GM23338 (cell line): ENCODE data around the gene LRIG1.

Experiments used
- JUNB ChIP-seq: IDR thresholded peaks from one replicate; pipeline ENCODE4 v1.6.1; 2016; ENCODE audit warnings: antibody characterized with exemption; ENCODE audit not compliant: unreplicated experiment
- NANOG ChIP-seq: IDR thresholded peaks from 2 replicates; pipeline ENCODE4 v1.6.1; 2016; ENCODE audit warnings: antibody characterized with exemption, borderline replicate concordance
- TF ChIP-seq, protein P1 (sequence below), 2 experiments: fragments of 200-600 bp in 1 of 2; sonication (generic) in 1 of 2; conservative IDR thresholded peaks; 2 replicates each; pipeline versions ENCODE4 v1.5.1 to v1.6.1; 2016 to 2017; ENCODE audit warnings: antibody characterized with exemption in 2 of 2, low read depth in 2 of 2, mild to moderate bottlenecking in 2 of 2, moderate library complexity in 1 of 2
- TF ChIP-seq, protein P2 (sequence below): fragments of 250-450 bp; sonication (Bioruptor Pico); IDR thresholded peaks from 2 replicates; pipeline ENCODE4 v1.5.0; 2020; ENCODE audit warnings: mild to moderate bottlenecking, moderate library complexity
- TF ChIP-seq, protein P3 (sequence below): IDR thresholded peaks from one replicate; pipeline ENCODE4 v1.6.1; 2018; ENCODE audit warnings: antibody characterized with exemption; ENCODE audit not compliant: unreplicated experiment
- TF ChIP-seq, protein P4 (sequence below): IDR thresholded peaks from 2 replicates; pipeline ENCODE4 v1.6.1; 2016; ENCODE audit warnings: antibody characterized with exemption

DNA sequence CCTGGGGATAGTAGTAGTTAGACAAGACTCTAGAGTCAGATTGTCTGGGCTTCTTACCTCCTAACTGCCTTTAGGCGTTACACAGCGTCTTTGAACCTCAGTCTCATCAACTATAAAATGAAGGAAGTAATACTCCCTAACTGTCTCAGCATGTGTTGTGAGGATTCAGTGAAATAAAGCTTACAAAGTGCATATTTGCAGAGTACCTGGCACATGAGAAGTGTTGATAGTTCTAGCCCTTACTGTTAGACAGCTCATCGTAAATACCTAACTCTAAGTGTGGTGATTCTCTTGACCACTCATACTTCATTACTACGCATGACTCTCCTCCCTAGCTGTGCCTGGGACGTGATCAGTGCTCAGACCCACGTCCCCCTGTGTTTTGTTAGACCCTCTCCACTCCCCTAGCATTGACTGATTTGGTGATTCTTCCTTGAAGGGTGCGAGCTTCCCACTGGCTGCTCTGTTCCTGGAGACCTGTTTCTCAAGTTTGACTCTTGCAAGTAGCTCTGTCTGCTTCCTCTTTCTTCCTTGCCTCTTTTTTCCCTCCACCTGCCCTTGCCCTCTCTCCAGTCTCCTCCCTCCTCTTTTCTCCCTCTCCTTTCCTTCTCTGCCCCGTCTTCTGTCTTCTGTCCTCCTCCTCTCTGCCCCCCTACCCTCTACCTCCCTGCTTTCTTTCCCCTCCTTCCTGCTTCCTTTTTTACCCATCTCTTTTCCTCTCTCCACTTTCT is 155.8 kb downstream of the LRIG1 start:
- TF ChIP-seq, protein P1, sequence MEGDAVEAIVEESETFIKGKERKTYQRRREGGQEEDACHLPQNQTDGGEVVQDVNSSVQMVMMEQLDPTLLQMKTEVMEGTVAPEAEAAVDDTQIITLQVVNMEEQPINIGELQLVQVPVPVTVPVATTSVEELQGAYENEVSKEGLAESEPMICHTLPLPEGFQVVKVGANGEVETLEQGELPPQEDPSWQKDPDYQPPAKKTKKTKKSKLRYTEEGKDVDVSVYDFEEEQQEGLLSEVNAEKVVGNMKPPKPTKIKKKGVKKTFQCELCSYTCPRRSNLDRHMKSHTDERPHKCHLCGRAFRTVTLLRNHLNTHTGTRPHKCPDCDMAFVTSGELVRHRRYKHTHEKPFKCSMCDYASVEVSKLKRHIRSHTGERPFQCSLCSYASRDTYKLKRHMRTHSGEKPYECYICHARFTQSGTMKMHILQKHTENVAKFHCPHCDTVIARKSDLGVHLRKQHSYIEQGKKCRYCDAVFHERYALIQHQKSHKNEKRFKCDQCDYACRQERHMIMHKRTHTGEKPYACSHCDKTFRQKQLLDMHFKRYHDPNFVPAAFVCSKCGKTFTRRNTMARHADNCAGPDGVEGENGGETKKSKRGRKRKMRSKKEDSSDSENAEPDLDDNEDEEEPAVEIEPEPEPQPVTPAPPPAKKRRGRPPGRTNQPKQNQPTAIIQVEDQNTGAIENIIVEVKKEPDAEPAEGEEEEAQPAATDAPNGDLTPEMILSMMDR (conservative IDR thresholded peaks at IDR 0.05; ENCODE audit: low read depth in 2 of 2): no peak
- TF ChIP-seq, protein P2, sequence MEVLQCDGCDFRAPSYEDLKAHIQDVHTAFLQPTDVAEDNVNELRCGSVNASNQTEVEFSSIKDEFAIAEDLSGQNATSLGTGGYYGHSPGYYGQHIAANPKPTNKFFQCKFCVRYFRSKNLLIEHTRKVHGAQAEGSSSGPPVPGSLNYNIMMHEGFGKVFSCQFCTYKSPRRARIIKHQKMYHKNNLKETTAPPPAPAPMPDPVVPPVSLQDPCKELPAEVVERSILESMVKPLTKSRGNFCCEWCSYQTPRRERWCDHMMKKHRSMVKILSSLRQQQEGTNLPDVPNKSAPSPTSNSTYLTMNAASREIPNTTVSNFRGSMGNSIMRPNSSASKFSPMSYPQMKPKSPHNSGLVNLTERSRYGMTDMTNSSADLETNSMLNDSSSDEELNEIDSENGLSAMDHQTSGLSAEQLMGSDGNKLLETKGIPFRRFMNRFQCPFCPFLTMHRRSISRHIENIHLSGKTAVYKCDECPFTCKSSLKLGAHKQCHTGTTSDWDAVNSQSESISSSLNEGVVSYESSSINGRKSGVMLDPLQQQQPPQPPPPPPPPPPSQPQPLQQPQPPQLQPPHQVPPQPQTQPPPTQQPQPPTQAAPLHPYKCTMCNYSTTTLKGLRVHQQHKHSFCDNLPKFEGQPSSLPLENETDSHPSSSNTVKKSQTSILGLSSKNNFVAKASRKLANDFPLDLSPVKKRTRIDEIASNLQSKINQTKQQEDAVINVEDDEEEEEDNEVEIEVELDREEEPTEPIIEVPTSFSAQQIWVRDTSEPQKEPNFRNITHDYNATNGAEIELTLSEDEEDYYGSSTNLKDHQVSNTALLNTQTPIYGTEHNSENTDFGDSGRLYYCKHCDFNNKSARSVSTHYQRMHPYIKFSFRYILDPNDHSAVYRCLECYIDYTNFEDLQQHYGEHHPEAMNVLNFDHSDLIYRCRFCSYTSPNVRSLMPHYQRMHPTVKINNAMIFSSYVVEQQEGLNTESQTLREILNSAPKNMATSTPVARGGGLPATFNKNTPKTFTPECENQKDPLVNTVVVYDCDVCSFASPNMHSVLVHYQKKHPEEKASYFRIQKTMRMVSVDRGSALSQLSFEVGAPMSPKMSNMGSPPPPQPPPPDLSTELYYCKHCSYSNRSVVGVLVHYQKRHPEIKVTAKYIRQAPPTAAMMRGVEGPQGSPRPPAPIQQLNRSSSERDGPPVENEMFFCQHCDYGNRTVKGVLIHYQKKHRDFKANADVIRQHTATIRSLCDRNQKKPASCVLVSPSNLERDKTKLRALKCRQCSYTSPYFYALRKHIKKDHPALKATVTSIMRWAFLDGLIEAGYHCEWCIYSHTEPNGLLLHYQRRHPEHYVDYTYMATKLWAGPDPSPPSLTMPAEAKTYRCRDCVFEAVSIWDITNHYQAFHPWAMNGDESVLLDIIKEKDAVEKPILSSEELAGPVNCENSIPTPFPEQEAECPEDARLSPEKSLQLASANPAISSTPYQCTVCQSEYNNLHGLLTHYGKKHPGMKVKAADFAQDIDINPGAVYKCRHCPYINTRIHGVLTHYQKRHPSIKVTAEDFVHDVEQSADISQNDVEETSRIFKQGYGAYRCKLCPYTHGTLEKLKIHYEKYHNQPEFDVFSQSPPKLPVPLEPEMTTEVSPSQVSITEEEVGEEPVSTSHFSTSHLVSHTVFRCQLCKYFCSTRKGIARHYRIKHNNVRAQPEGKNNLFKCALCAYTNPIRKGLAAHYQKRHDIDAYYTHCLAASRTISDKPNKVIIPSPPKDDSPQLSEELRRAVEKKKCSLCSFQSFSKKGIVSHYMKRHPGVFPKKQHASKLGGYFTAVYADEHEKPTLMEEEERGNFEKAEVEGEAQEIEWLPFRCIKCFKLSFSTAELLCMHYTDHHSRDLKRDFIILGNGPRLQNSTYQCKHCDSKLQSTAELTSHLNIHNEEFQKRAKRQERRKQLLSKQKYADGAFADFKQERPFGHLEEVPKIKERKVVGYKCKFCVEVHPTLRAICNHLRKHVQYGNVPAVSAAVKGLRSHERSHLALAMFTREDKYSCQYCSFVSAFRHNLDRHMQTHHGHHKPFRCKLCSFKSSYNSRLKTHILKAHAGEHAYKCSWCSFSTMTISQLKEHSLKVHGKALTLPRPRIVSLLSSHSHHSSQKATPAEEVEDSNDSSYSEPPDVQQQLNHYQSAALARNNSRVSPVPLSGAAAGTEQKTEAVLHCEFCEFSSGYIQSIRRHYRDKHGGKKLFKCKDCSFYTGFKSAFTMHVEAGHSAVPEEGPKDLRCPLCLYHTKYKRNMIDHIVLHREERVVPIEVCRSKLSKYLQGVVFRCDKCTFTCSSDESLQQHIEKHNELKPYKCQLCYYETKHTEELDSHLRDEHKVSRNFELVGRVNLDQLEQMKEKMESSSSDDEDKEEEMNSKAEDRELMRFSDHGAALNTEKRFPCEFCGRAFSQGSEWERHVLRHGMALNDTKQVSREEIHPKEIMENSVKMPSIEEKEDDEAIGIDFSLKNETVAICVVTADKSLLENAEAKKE (CRISPR knock-in tag): no peak
- TF ChIP-seq JUNB (no peak), NANOG (no peak)
- TF ChIP-seq, protein P3, sequence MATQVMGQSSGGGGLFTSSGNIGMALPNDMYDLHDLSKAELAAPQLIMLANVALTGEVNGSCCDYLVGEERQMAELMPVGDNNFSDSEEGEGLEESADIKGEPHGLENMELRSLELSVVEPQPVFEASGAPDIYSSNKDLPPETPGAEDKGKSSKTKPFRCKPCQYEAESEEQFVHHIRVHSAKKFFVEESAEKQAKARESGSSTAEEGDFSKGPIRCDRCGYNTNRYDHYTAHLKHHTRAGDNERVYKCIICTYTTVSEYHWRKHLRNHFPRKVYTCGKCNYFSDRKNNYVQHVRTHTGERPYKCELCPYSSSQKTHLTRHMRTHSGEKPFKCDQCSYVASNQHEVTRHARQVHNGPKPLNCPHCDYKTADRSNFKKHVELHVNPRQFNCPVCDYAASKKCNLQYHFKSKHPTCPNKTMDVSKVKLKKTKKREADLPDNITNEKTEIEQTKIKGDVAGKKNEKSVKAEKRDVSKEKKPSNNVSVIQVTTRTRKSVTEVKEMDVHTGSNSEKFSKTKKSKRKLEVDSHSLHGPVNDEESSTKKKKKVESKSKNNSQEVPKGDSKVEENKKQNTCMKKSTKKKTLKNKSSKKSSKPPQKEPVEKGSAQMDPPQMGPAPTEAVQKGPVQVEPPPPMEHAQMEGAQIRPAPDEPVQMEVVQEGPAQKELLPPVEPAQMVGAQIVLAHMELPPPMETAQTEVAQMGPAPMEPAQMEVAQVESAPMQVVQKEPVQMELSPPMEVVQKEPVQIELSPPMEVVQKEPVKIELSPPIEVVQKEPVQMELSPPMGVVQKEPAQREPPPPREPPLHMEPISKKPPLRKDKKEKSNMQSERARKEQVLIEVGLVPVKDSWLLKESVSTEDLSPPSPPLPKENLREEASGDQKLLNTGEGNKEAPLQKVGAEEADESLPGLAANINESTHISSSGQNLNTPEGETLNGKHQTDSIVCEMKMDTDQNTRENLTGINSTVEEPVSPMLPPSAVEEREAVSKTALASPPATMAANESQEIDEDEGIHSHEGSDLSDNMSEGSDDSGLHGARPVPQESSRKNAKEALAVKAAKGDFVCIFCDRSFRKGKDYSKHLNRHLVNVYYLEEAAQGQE: no peak
- TF ChIP-seq, protein P4, sequence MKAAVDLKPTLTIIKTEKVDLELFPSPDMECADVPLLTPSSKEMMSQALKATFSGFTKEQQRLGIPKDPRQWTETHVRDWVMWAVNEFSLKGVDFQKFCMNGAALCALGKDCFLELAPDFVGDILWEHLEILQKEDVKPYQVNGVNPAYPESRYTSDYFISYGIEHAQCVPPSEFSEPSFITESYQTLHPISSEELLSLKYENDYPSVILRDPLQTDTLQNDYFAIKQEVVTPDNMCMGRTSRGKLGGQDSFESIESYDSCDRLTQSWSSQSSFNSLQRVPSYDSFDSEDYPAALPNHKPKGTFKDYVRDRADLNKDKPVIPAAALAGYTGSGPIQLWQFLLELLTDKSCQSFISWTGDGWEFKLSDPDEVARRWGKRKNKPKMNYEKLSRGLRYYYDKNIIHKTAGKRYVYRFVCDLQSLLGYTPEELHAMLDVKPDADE: no peak
